HG02852 (cell line): ENCODE results near the gene TGIF2.

Experiments used
- ATAC-seq: cut with Tn5 transposase; IDR thresholded peaks from one replicate; pipeline ENCODE4 v1.9.1; 2021; ENCODE audit warnings: mild to moderate bottlenecking, moderate library complexity; ENCODE audit not compliant: unreplicated experiment

TGIF2 gene

GRCh38 chr20:36573103-36573797, at the start of gene TGIF2:
Gene TGIF2 (plus strand): TSS chr20:36573597. CDS start chr20:36578775, 5,178 bp downstream.
- ATAC-seq = peak; percentile 60

- ATAC-seq = no peak
Measured at GRCh38 chr20:36525620-36526365, 47.6 kb upstream of the TGIF2 start.

DNA sequence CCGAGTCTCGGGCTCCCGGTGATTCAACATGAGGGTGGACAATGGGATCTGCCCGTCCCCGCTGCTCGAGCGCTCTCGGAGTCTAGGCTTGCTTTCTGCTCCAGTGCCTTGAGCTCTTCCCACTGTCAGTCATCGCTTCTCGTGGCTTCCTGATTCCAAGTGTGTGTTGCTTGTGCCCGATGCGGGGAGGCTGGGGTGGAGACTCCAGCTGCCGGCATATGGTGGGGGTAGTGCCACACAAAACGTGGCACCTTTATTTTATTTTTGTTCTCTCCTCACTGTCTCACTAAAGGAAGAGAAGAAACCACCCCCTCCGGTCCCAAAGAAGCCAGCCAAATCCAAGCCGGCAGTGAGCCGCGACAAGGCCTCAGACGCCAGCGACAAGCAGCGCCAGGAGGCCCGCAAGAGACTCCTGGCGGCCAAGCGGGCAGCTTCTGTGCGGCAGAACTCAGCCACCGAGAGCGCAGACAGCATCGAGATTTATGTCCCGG, 46.8 kb upstream of the TGIF2 start:
- ATAC-seq = no peak

DNA sequence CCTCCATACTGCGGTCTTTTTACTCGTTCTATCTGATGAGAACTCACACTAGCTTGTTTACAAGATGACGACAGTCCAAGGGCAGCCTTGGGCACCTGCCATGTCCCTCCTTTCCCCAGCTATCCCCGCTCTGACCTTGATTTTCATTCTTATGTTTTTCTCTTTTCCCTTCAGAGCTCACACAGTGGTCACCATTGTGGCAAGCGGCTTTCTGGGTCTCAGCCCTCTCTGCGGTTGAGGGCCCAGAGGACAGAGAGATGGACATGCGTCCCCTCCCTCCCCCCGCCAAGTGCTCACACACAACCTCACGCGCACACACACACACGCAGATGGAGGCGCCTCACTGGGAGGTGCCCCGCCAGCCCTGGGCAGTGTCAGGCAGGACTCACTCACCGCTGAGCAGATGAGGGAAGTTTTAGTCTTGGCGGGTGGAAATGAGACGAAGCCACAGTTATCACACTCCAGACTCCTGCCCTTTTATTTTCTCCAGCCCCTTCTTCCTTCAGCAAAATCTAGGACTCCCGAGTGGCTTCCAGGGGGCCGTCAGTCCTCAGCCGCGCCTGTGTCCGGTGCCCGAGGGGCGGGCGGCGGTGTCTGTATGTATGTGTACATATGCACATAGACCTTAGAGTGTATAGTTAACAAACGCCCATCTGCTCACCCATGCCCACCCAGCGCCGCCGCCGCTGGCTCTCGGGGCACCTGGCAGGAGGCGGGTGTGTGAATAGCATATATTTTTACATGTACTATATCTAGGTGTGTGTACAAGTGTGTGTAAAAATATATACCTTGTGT, 45.9 kb upstream of the TGIF2 start:
- no peak for ATAC-seq

GRCh38 chr20:36528176-36528874, 45.1 kb upstream of the TGIF2 start:
- ATAC-seq = no peak

- ATAC-seq = no peak
Measured at GRCh38 chr20:36528875-36529417, 44.5 kb upstream of the TGIF2 start.

DNA sequence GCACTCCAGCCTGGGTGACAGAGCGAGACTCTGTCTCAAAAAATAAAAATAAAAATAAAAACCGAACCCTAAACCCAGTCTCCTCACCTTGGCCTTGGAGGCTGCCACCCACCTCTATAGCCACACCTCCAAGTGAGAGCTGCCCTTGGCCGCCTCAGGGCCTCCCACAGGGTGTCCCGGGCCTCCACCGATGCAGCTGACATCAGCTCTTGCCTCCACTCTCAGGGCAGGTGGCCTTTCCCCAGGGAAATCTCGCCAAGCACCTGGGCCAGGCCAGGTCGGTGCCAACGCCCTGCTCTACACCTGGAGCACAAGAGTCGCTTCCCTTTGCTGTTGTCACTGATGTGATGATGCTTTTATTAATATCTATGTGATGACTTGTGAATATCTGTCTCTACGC, 41.0 kb upstream of the TGIF2 start:
- no peak for ATAC-seq

DNA sequence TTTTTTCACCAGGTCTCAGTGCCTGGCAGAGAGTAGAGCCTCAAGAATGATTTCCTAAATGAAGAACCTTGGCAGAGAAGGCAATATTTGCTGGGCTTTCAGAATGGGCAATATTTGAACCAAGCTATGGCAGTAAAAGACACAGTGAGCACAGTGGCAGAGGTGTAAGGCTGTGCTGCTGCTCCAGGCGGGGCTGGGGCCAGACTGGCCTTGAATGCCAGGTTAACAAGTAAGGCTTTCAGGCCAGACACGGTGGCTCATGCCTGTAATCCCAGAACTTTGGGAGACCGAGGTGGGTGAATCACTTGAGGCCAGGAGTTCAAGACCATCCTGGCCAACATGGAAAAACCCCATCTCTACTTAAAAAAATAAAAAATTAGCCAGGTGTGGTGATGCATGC, 40.6 kb upstream of the TGIF2 start:
- ATAC-seq = no peak

DNA sequence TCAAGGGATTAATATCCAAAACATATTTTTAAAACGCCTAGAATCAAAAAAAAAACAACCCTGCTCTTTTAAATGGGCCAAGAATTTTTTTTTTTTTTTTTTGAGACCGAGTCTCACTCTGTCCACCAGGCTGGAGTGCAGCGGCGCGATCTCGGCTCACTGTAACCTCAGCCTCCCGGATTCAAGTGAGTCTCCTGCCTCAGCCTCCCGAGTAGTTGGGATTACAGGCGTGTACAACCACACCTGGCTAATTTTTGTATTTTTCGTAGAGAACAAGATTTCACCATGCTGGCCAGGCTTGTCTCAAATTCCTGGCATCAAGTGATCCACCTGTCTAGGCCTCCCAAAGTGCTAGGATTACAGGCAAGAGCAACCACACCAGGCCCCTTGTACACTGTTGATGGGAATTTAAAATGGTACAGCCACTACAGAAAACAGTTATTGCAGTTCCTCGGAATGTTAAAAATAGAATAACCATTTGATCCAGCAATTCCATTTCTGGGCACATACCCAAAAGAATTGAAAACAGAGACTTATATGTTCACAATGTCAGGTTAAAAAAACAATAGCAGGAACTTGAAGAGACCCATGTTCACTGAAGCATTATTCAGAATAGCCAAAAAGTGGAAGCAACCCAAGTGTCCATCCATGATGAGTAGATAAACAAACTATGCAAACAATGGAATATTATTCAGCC, 35.2 kb upstream of the TGIF2 start:
- ATAC-seq = no peak

DNA sequence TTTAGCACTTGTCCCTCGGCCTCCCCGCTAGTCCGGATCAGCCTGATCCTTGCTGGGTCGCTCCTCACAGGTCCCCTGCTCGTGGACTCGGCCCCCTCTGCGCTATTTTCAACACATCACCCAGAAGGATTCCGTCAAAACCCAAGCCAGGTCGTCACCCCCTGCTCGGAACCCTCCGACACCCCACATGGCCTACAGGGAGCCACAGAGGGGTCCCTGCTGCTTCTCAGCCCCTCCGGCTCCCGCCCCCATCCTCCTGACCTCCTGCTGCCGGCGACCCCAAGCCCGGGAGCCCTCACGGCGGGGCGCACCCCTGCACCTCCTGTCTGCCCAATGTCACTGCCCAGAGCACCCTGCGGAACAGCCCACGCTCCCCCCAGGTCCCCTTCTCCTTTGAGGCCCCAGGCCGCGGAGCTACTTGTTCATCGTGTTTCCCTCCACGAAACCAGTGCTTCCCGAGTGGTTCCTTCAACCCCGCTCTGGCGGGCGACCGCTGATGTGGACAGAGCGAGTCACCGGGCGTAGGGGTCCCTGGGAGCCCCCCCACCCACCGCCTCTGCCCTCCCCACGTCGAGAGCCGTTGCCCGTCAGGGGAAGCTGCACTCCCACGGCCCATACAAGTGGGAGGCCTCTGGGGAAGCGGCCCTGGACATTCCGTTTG, 32.7 kb upstream of the TGIF2 start:
- ATAC-seq = no peak

- ATAC-seq = no peak
Measured at GRCh38 chr20:36541227-36541767, 32.1 kb upstream of the TGIF2 start, which contains the start of gene MYL9. Gene MYL9 (plus strand): TSS chr20:36541519. CDS start chr20:36544885, 3,366 bp downstream.

DNA sequence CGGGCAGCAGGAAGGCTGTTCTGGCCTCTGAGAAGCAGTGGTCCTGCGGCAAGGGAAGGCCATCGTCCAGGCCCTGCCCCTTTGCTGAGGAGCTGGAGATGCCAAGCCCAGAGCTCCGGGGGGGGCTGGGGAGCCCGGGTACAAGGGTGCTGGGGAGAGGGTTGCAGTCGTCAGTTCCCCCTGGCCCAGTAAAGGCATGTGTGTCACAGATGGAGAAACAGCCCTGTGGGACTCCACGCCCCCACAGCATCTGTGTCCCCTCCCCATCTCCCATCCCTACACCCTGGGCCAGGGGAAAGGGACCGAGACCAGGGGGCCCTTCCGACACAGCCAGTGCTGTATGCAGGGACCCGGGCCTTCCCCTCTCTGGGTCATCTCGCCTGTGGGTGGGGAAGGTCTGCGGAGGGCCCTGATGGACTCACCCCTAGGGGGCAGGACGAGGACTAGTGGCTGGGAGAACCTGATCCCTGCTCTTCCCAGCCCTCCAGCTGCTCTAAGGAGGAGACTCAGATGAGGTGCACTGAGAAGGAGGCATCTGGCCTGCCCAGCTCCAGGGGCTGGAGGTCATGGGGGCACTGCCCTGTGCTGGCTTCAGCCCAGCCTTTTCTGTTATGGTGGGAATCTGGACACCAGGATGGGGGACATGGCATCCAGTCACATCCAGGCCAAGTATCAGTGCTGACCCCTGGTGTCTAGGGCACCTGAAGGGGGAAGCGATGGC, 31.5 kb upstream of the TGIF2 start:
- no peak for ATAC-seq

GRCh38 chr20:36542516-36543183, 30.7 kb upstream of the TGIF2 start:
- no peak for ATAC-seq

GRCh38 chr20:36543184-36544133, 29.9 kb upstream of the TGIF2 start:
- ATAC-seq = no peak

DNA sequence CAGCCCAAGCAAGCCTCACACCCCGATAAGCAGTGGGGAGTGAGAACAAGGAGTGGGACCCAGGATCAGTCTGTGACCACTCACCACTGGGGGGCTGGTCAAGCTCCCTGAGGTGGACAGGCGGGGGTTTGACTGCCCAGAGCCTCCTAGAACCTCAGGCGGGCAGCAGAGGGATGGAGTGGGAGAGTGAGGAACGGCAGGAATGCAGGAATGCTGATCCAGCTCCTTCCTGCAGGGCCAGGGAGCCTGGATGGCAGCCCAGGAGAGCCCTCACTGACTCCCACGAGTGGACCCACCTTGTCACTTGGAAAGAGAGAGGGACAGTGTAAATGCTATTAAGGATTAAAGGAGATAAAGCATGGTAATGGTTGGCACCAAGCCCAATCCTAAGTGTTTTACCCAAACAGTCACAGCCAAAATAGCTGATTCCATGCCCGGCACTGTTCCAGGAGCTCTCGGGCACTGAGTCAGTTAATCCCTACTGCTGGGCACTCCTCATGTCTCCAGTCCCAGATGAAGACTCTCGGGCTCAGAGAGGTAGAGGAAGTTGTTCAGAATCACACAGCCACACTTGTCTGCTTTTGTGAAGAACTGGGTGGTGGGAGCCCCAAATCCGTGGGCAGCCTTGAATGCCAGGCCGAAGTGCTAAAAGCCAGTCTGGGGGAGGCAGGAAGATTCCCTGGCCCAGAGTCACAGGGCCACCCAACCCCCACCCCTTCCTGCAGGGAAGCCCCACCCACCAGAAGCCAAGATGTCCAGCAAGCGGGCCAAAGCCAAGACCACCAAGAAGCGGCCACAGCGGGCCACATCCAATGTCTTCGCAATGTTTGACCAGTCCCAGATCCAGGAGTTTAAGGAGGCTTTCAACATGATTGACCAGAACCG, 29.0 kb upstream of the TGIF2 start:
- ATAC-seq = no peak
